Measurements from ENCODE around the gene REM2.

DNA sequence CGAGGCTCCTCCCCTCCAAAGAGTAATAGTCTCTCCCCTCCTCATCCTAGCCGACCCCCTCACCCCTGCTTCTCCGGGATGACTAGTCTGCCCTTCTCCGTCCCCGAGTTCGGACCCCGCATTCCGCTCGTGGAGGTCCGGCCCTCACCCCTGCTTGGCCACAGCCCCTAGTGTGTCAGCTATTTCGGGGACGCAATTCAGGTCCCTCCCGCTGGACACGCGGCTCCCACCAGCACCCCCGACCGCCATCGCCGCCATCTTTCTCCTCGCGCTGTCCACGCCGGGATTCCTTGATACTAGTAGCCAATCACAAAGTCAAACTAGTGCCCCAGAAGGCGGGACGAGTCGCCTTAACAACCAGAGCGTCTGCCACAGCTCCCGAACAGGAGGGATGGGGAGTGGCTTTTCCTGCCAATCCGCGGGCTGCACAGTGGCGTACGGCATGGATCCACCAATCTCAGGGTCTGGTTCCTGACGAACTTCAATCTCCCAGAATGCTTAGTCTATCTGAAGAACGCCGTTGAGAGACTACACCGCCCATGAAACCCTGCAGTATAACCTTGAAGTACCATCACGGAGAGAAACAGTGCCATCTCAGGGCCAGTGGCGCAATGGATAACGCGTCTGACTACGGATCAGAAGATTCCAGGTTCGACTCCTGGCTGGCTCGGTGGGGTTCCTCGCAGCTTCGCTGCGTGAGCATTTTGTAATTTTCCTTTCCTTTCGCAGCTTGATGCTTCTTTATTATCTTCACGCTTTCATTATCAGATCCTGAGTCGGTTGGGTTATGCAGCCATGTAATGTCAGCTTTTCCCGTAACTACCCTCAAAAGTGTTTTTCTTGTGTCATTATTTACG is 46.3 kb downstream of the REM2 start, which contains the start of gene PRMT5:
- TF ChIP-seq CTCF (IDR thresholded peaks at IDR 0.05) = peak in 3 of 6 experiments; percentile 5 to 19 (median 6)
- peak in 3 of 4 donors; percentile 68 to 86 (median 68) for TF ChIP-seq POLR2A (IDR thresholded peaks at IDR 0.05)

Data from esophagus squamous epithelium (tissue), 4 donors.